ENCODE data around the gene SRD5A3. TPM values are rescaled to one million over a fixed set of nuclear protein-coding genes. Genes with fewer than 3 reads are reported as not detected.

The SRD5A3 gene
- total RNA-seq, result 1 to 10 TPM; 3.0 to 7.9 (median 5.2) TPM

GRCh38 chr4:55345980-55346850, at the start of gene SRD5A3:
Gene SRD5A3 (plus strand): TSS chr4:55346242. CDS start chr4:55346337, 95 bp downstream.
- intact Hi-C loops (cut with DNase I), result loop anchor here (2.0 to 10.0 kb wide), 4 partner anchors 49 to 521 kb away; partner anchors contain the start of genes CLOCK and TMEM165

GRCh38 chr4:55297346-55297745, 48.7 kb upstream of the SRD5A3 start:
- no peaks in the 10 kb centered on the region for H3K9me3 ChIP-seq
- no peaks in the 10 kb centered on the region for H3K4me1 ChIP-seq
- no peaks in the 10 kb centered on the region for H3K27me3 ChIP-seq
- TF ChIP-seq EP300 (IDR thresholded peaks at IDR 0.05) (no peak), CTCF (IDR thresholded peaks at IDR 0.05) (no peak), POLR2A (IDR thresholded peaks at IDR 0.05; ENCODE audit: low read depth) (no peak), POLR2AphosphoS5 (IDR thresholded peaks at IDR 0.05) (no peak)
- 80% methylated on average over 5 of the region's 9 CpGs for WGBS
- H3K36me3 ChIP-seq, result no peaks in the 10 kb centered on the region
- H3K27ac ChIP-seq (replicated peaks in 1 of 4), result no peak overlapping the region
- intact Hi-C loops (cut with DNase I), result no loop called here
- no peak overlapping the region for H3K4me3 ChIP-seq
- no peak for DNase-seq (ENCODE audit: extremely low spot score)

More at GRCh38 chr4:55345980-55346850, at the start of gene SRD5A3:
- TF ChIP-seq POLR2A (IDR thresholded peaks at IDR 0.05; ENCODE audit: low read depth), result no peak
- TF ChIP-seq CTCF (IDR thresholded peaks at IDR 0.05), result peak; percentile 87 to 96 (median 94)
- TF ChIP-seq POLR2AphosphoS5 (IDR thresholded peaks at IDR 0.05), result peak; percentile 63 to 64
- Histone ChIP-seq H3K27me3 (no peaks in the 10 kb centered on the region), H3K27ac (replicated peaks in 1 of 4) (peak within 1 kb of the TSS; percentile 93 to 98 (median 96)), H3K9me3 (no peaks in the 10 kb centered on the region), H3K4me1 (peaks cover 19 to 37% (median 29%) of the 10 kb centered on the region in 4 donors), H3K36me3 (no peaks in the 10 kb centered on the region), H3K4me3 (peak within 1 kb of the TSS; percentile 70 to 84 (median 78))
- DNase-seq (ENCODE audit: extremely low spot score), result peak; percentile 93
- 2% methylated on average over 28 of the region's 95 CpGs for WGBS

GRCh38 chr4:55303760-55304165, 42.3 kb upstream of the SRD5A3 start:
- Histone ChIP-seq H3K4me3 (no peak overlapping the region), H3K4me1 (peaks cover 0 to 4% (median 0%) of the 10 kb centered on the region in 4 donors), H3K27ac (replicated peaks in 1 of 4) (no peak overlapping the region), H3K36me3 (no peaks in the 10 kb centered on the region), H3K9me3 (no peaks in the 10 kb centered on the region), H3K27me3 (no peaks in the 10 kb centered on the region)
- intact Hi-C loops (cut with DNase I), result no loop called here
- 23% methylated on average over 3 of the region's 3 CpGs for WGBS
- no peak for TF ChIP-seq EP300 (IDR thresholded peaks at IDR 0.05)
- no peak for TF ChIP-seq CTCF (IDR thresholded peaks at IDR 0.05)
- no peak for TF ChIP-seq POLR2AphosphoS5 (IDR thresholded peaks at IDR 0.05)
- no peak for TF ChIP-seq POLR2A (IDR thresholded peaks at IDR 0.05; ENCODE audit: low read depth)
- DNase-seq (ENCODE audit: extremely low spot score), result no peak

DNA sequence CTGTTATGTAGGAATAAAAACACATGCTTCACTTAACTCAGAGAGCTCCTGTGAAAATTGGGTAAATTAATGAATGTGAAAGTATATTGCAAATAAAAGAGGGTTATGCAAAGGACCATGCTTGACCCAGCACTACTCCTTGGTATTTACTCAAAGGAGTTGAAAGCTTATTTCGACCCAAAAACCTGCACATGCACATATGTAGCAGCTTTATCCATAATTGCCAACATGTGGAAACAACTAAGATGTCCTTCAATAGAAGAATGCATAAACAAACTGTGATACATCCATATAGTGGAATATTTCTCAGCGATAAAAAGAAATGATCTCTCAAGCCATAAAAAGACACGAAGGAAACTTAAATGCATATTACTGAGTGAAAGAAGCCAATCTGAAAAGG, 41.7 kb upstream of the SRD5A3 start:
- no peaks in the 10 kb centered on the region for H3K27me3 ChIP-seq
- WGBS, result 91% methylated on average over 3 of the region's 3 CpGs
- no peak for DNase-seq (ENCODE audit: extremely low spot score)
- TF ChIP-seq POLR2A (IDR thresholded peaks at IDR 0.05; ENCODE audit: low read depth) (no peak), POLR2AphosphoS5 (IDR thresholded peaks at IDR 0.05) (no peak), EP300 (IDR thresholded peaks at IDR 0.05) (no peak), CTCF (IDR thresholded peaks at IDR 0.05) (no peak)
- no peaks in the 10 kb centered on the region for H3K9me3 ChIP-seq
- peaks cover 0 to 4% (median 0%) of the 10 kb centered on the region in 4 donors for H3K4me1 ChIP-seq
- H3K36me3 ChIP-seq, result no peaks in the 10 kb centered on the region
- intact Hi-C loops (cut with DNase I), result no loop called here
- no peak overlapping the region for H3K27ac ChIP-seq (replicated peaks in 1 of 4)
- H3K4me3 ChIP-seq, result no peak overlapping the region
